H9 (cell line): ENCODE results near the gene KIRREL3. TPM values are rescaled to one million over a fixed set of nuclear protein-coding genes. Genes with fewer than 3 reads are reported as not detected.

ENCODE experiments used
- DNase-seq: peaks from one replicate; pipeline ENCODE4 v3.0.0-alpha.2; 2017
- H2AFZ ChIP-seq: one replicate; pipeline ENCODE4 v1.6.1; 2013; ENCODE audit warnings: mild to moderate bottlenecking, low read length, control low read depth, moderate library complexity
- H2AK5ac ChIP-seq: 2 replicates; pipeline ENCODE4 v1.6.1; 2013; ENCODE audit warnings: low read length, control low read depth, mixed read lengths; ENCODE audit not compliant: insufficient read length
- H2BK120ac ChIP-seq: one replicate; pipeline ENCODE4 v1.6.1; 2013; ENCODE audit warnings: low read depth, mild to moderate bottlenecking, low read length, control low read depth, inconsistent platforms; ENCODE audit not compliant: poor library complexity, severe bottlenecking
- H2BK12ac ChIP-seq: 2 replicates; pipeline ENCODE4 v1.6.1; 2013; ENCODE audit warnings: low read length, control low read depth, mixed read lengths, low read depth; ENCODE audit not compliant: insufficient read length
- H2BK15ac ChIP-seq: 2 replicates; pipeline ENCODE4 v1.6.1; 2013; ENCODE audit warnings: low read depth, low read length, control low read depth
- H2BK20ac ChIP-seq: one replicate; pipeline ENCODE4 v1.6.1; 2013; ENCODE audit warnings: low read depth, mild to moderate bottlenecking, low read length, control low read depth, inconsistent platforms; ENCODE audit not compliant: poor library complexity, severe bottlenecking
- H2BK5ac ChIP-seq: 2 replicates; pipeline ENCODE4 v1.6.1; 2013; ENCODE audit warnings: low read length, control low read depth, mixed read lengths; ENCODE audit not compliant: insufficient read length
- H3K14ac ChIP-seq: 2 replicates; pipeline ENCODE4 v1.6.1; 2013; ENCODE audit warnings: low read length, control low read depth; ENCODE audit not compliant: insufficient read depth
- H3K18ac ChIP-seq: 2 replicates; pipeline ENCODE4 v1.6.1; 2013; ENCODE audit warnings: low read depth, mild to moderate bottlenecking, mixed read lengths, low read length, control low read depth; ENCODE audit not compliant: insufficient read length
- H3K23ac ChIP-seq: 2 replicates; pipeline ENCODE4 v1.6.1; 2013; ENCODE audit warnings: low read length, control low read depth, mixed read lengths, low read depth; ENCODE audit not compliant: insufficient read length
- H3K23me2 ChIP-seq: 2 replicates; pipeline ENCODE4 v1.6.1; 2013; ENCODE audit warnings: low read depth, mild to moderate bottlenecking, mixed read lengths, low read length, control low read depth; ENCODE audit not compliant: insufficient read length, poor library complexity, severe bottlenecking
- H3K27ac ChIP-seq: 2 replicates; pipeline ENCODE4 v1.5.1; 2013; ENCODE audit warnings: low read length, control low read depth, mixed read lengths, low read depth; ENCODE audit not compliant: insufficient read length
- H3K27me3 ChIP-seq: 2 replicates; pipeline ENCODE4 v1.6.1; 2013; ENCODE audit warnings: low read length, control low read depth, inconsistent platforms; ENCODE audit not compliant: insufficient read depth
- H3K4ac ChIP-seq: 2 replicates; pipeline ENCODE4 v1.6.1; 2013; ENCODE audit warnings: low read depth, mild to moderate bottlenecking, control low read depth, inconsistent platforms, low read length, moderate library complexity
- H3K4me1 ChIP-seq: 2 replicates; pipeline ENCODE4 v1.6.1; 2013; ENCODE audit warnings: low read length, control low read depth, inconsistent platforms; ENCODE audit not compliant: insufficient read depth
- H3K4me2 ChIP-seq: 2 replicates; pipeline ENCODE4 v1.6.1; 2013; ENCODE audit warnings: low read length, control low read depth, mixed read lengths; ENCODE audit not compliant: insufficient read length, insufficient read depth
- H3K56ac ChIP-seq: 2 replicates; pipeline ENCODE4 v1.6.1; 2013; ENCODE audit warnings: low read depth, mild to moderate bottlenecking, mixed read lengths, low read length, control low read depth; ENCODE audit not compliant: insufficient read length
- H3K79me1 ChIP-seq: 2 replicates; pipeline ENCODE4 v1.6.1; 2013; ENCODE audit warnings: low read depth, mild to moderate bottlenecking, moderate library complexity, low read length, control low read depth, inconsistent platforms; ENCODE audit not compliant: insufficient read depth, poor library complexity, severe bottlenecking
- H3K79me2 ChIP-seq: 2 replicates; pipeline ENCODE4 v1.6.1; 2013; ENCODE audit warnings: low read length, control low read depth, inconsistent platforms; ENCODE audit not compliant: insufficient read depth
- H3K9ac ChIP-seq: 2 replicates; pipeline ENCODE4 v1.6.1; 2013; ENCODE audit warnings: low read length, control low read depth, mixed read lengths; ENCODE audit not compliant: insufficient read length; ENCODE audit errors: extremely low read depth
- H3K9me3 ChIP-seq: one replicate; pipeline ENCODE4 v1.6.1; 2013; ENCODE audit warnings: low read depth, low read length, inconsistent platforms; ENCODE audit not compliant: control insufficient read depth
- H3T11ph ChIP-seq: one replicate; pipeline ENCODE4 v1.6.1; 2013; ENCODE audit warnings: mild to moderate bottlenecking, low read length, control low read depth, inconsistent platforms
- H4K20me1 ChIP-seq: one replicate; pipeline ENCODE4 v1.6.1; 2013; ENCODE audit not compliant: control insufficient read depth, insufficient read length, insufficient read depth
- H4K5ac ChIP-seq: 2 replicates; pipeline ENCODE4 v1.6.1; 2013; ENCODE audit warnings: low read depth, mild to moderate bottlenecking, mixed read lengths, low read length, control low read depth; ENCODE audit not compliant: insufficient read length
- H4K8ac ChIP-seq: replicated peaks from 2 replicates; pipeline ENCODE4 v1.6.1; 2013; ENCODE audit warnings: low read length, control low read depth, mixed read lengths, low read depth; ENCODE audit not compliant: insufficient read length
- H4K91ac ChIP-seq: 2 replicates; pipeline ENCODE4 v1.6.1; 2013; ENCODE audit warnings: low read depth, mild to moderate bottlenecking, moderate library complexity, mixed read lengths, low read length, control low read depth; ENCODE audit not compliant: insufficient read length
- H3K27ac Mint-ChIP-seq, 3 experiments: 2 replicates in 2 of 3; 3 replicates in 1 of 3; pipeline ENCODE4 v1.8.0; 2020 to 2021; ENCODE audit warnings: mixed read lengths in 3 of 3, mild to moderate bottlenecking in 1 of 3, moderate library complexity in 1 of 3
- H3K27me3 Mint-ChIP-seq: 2 replicates; pipeline ENCODE4 v1.8.0; 2021; ENCODE audit warnings: low read depth, mild to moderate bottlenecking, moderate library complexity, mixed read lengths
- H3K36me3 Mint-ChIP-seq, 3 experiments: 2 replicates in 2 of 3; 3 replicates in 1 of 3; pipeline ENCODE4 v1.8.0; 2020 to 2021; ENCODE audit warnings: low read depth in 3 of 3, mixed read lengths in 3 of 3; ENCODE audit not compliant: insufficient read depth in 1 of 3
- H3K4me1 Mint-ChIP-seq, 2 experiments: 2 replicates each; pipeline ENCODE4 v1.8.0; 2020; ENCODE audit warnings: mixed read lengths in 2 of 2
- H3K4me3 Mint-ChIP-seq, 2 experiments: 2 replicates in 1 of 2; 3 replicates in 1 of 2; pipeline ENCODE4 v1.8.0; 2020 to 2021; ENCODE audit warnings: mild to moderate bottlenecking in 2 of 2, mixed read lengths in 2 of 2, moderate library complexity in 1 of 2
- H3K9me3 Mint-ChIP-seq, 2 experiments: 2 replicates in 1 of 2; 3 replicates in 1 of 2; pipeline ENCODE4 v1.8.0; 2020; ENCODE audit warnings: mild to moderate bottlenecking in 2 of 2, mixed read lengths in 2 of 2, moderate library complexity in 1 of 2
- CTCF ChIP-seq: fragments of 200-600 bp; sonication (generic); conservative IDR thresholded peaks from 3 replicates; pipeline ENCODE4 v1.8.0; 2021; ENCODE audit warnings: antibody characterized with exemption, mild to moderate bottlenecking
- WGBS: extraction: QIAGEN DNeasy Blood & Tissue Kit; methylation state at CpG from one replicate; pipeline ENCODE4 v1.1.7; 2013; ENCODE audit warnings: missing lambda C conversion rate, low lambda C conversion rate, mixed read lengths; ENCODE audit not compliant: insufficient read length; ENCODE audit errors: extremely low coverage; 5-methylcytosine and 5-hydroxymethylcytosine counted together
- total RNA-seq: library from RNA; stranded (reverse); gene quantifications from 2 replicates; pipeline ENCODE4 v1.2.1, GENCODE V29; 2021

Gene KIRREL3
- total RNA-seq, 1 experiment from 2014 or later, result 0.17 TPM

GRCh38 chr11:126713806-126714205 lies 286.8 kb downstream of the KIRREL3 start:
- no peaks in the 10 kb centered on the region for H3K4me1 ChIP-seq
- Mint-ChIP-seq H3K4me3 (no peak overlapping the region), H3K27me3 (peaks cover 3% of the 10 kb centered on the region), H3K27ac (no peak overlapping the region), H3K36me3 (no peaks in the 10 kb centered on the region), H3K4me1 (peaks cover 12 to 23% of the 10 kb centered on the region in 2 experiments), H3K9me3 (no peaks in the 10 kb centered on the region)
- H3K23ac ChIP-seq, result no peak overlapping the region
- no peak overlapping the region for H3K27ac ChIP-seq
- H3K79me2 ChIP-seq, result no peaks in the 10 kb centered on the region
- no peak overlapping the region for H2AK5ac ChIP-seq
- no peak overlapping the region for H2BK5ac ChIP-seq
- H3K18ac ChIP-seq, result no peak overlapping the region
- no peak overlapping the region for H3K4me2 ChIP-seq
- H4K91ac ChIP-seq, result no peak overlapping the region
- no CpG with 5 or more reads among the region's 6 CpGs for WGBS
- no peak overlapping the region for H2BK20ac ChIP-seq
- H3K4ac ChIP-seq, result no peak overlapping the region
- H2BK15ac ChIP-seq, result no peak overlapping the region
- H3K23me2 ChIP-seq, result no peaks in the 10 kb centered on the region
- H3T11ph ChIP-seq, result no peak overlapping the region
- H3K9ac ChIP-seq, result no peak overlapping the region
- no peak overlapping the region for H2BK12ac ChIP-seq
- no peak overlapping the region; the same call in 1 of the 2 replicates for H3K14ac ChIP-seq
- no peaks in the 10 kb centered on the region for H3K27me3 ChIP-seq
- no peak overlapping the region for H4K5ac ChIP-seq
- no peak for DNase-seq
- H3K56ac ChIP-seq, result no peak overlapping the region
- H3K79me1 ChIP-seq, result no peaks in the 10 kb centered on the region
- no peak for TF ChIP-seq CTCF
- H2AFZ ChIP-seq, result no peak overlapping the region
- no peak overlapping the region for H4K8ac ChIP-seq
- H2BK120ac ChIP-seq, result no peak overlapping the region
- H3K9me3 ChIP-seq, result no peaks in the 10 kb centered on the region
- H4K20me1 ChIP-seq, result no peaks in the 10 kb centered on the region
